Stimulated activated CD8-positive, alpha-beta memory T cell treated with anti-CD3 and anti-CD28 coated beads, Interleukin-15, amount 100 ng/mL, for 1 hour (primary cell): Measurements from ENCODE around the gene G6PC3.

ENCODE experiments used
- DNase-seq: peaks from one replicate; pipeline ENCODE4 v3.0.0-alpha.2; 2020; ENCODE audit warnings: low read depth

G6PC3 gene

DNA sequence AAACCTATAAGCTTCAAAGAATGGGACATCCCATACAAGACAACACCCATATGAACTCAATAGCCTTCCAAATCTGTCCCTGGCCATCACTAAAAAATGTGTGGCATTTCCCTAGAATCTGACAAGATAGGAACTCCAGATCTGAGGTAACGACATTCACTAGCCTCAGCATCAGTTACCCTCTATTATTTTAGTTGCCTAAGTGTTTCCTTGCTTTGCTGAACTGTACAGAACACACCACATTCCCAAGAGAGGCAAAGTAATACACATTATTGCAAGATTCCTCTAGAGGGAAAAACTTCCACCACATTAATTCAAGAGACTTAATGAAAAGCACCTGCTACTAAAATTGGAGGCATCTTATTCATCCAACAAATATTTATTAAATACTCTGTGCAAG is 9.1 kb upstream of the G6PC3 start:
- DNase-seq = no peak

GRCh38 chr17:44062871-44063270 is 7.7 kb upstream of the G6PC3 start:
- no peak for DNase-seq

DNA sequence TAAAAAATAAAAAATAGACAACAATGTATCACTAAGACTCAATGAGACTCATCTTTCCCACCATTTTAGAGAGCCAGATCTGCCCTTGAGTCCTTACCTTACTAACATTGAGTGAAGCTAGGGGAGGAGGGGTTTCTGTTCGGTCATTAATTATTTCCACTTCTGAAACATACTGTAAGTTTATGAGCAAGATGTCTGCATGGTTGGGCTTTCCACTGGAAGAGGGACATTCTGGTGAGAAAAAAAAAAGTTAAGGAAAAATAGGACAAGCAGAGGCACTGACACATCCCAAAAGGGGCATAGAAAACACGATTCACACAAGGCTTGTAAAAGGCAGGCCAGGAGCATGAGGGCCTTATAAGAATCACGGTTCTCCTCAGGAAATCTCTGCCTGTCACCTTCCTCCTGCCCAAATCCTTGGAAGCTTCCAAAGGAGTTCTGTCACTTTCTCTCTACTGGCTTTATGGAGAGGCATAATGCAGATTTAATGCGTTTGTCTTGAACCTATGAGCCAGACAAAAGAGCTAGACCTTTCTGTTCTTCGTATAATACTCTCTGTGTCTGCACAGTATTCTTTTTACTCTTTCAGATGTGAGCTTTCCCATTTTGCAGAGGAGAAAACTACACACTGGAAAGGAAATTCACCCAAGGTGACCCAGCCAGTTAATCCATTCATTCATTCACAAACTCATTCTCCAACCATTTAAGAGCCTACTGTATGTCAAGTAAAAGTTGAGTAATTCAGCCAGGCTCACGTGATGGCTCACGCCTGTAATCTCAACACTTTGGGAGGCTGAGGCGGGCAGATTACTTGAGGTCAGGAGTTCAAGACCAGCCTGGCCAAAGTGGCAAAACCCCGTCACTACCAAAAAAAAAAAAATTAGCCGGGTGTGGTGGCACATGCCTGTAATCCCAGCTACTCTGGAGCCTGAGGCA is 6.6 kb upstream of the G6PC3 start:
- no peak for DNase-seq

- DNase-seq = no peak
Measured at GRCh38 chr17:44065668-44066203, 4.8 kb upstream of the G6PC3 start.

DNA sequence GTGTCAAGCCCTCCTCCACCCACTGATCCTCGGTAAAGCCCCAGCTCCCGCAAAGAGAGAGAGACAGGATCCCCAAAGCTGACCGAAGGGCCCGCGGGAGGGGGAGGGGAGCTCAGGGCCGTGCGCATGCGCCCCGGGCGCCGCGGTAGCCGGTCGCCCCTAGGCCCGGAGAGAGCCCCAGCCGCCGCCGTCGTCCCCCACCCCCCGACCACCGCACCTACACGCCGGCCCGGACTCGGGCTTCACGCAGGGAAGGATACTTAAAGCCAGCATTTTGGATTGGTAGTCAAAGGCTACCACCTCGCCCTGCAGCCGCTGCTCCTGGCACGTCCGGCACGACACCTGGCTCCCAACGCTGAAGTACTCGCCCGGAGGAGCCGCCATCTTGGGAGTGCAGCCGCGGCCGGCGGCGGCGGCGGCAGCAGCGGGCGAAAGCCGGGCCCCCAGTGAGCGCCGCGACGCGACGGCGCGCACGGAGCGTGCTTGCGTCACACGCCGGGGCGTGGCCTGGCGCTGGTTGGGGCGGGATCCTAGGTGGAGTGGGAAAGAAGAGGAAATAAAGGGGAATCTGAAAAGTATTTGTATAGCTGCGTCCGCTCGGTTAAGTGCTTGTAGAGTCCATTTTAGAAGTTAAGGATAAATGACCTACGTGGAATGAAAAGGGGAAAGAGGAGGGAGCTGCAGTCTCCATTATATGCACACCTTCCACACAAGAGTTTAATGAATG is 4.2 kb upstream of the G6PC3 start, which contains the start of gene LSM12:
Gene LSM12 (minus strand): TSS at position 468 of the 727 bp plus-strand sequence. CDS start 84 bp downstream, at position 384.
- peak; percentile 78 for DNase-seq

GRCh38 chr17:44067545-44067940 is 3.0 kb upstream of the G6PC3 start:
- no peak for DNase-seq

GRCh38 chr17:44069974-44070454 is 521 bp upstream of the G6PC3 start:
- no peak for DNase-seq

GRCh38 chr17:44071198-44071520 is 624 bp downstream of the G6PC3 start:
- peak; percentile 33 for DNase-seq

DNA sequence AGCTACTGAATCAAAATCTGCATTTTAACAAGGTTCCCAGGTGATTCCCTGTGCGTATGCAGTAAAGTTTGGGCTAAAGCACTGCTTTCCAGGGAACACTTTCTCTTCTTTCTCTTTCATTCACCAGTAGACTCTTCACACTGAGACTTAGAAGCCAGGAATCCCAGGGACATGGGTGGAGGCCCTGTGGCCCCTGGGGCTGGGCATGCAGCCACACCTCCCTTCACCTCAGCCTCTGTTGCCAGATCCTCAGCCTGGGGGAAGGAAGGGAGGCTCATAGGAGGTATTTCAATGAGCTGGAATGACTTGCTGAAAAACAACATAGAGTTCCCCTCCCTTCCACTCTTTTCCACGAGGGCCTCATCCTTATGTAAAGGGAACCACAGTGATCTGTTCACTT is 1.2 kb downstream of the G6PC3 start:
- no peak for DNase-seq

- DNase-seq = no peak
Measured at GRCh38 chr17:44074231-44074910, 3.8 kb downstream of the G6PC3 start.

DNA sequence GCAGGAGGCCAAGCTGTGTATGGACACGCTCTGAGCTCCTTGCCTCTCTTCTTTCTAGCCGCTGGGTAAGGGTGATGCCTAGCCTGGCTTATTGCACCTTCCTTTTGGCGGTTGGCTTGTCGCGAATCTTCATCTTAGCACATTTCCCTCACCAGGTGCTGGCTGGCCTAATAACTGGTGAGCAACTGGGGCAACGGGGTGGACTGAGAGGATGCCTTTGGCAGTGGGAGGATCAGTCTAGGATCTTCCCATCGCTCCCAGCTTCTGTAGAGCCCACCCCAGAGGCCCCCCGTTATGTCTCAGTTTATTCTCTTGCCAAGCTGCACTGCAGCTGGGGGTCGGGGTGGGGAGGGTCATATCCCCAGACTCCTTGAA is 4.4 kb downstream of the G6PC3 start:
- DNase-seq = no peak

- DNase-seq = no peak
Measured at GRCh38 chr17:44075598-44076293, 5.2 kb downstream of the G6PC3 start.

DNA sequence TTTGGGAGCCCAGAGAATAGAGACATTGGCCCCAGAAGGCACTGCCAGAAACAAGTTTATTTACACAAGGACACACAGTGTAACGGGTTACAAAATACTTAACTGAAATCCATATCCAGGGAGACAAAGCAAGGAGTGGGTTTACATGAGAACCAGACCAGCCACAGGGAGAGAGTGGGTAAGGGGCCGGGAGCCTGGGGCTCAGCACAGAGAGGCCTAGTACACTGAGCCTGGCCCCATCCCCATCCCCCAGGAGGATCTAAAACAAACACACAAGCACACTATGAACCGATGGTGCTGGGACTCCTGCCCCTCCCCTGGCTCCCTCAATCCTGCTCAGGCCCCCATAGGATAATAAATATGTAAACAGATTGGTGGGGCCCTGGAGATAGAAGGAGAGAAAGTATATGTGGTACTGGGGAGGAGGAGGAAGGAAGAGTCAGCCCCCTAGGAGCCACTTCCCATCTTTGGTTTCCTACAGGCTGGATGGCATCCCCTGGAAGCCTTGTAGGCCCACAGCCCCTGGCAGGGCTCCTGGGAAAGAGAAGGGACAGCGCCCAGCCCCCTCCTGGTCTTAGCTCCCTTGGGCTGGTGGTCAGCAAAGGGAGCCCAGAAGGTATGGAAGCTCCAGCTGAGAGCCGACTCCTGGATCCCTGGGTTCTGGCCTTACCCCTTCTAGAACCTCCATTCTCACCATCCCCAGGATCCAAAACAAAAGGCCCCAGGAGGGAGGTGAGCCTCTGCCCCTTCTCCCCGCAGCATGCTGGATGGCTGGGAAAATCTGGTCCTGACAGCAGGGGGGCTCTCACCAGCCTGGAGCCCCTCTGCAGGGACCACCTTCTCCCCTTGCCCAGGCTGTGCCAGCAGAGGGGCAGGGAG is 6.4 kb downstream of the G6PC3 start:
- no peak for DNase-seq

DNA sequence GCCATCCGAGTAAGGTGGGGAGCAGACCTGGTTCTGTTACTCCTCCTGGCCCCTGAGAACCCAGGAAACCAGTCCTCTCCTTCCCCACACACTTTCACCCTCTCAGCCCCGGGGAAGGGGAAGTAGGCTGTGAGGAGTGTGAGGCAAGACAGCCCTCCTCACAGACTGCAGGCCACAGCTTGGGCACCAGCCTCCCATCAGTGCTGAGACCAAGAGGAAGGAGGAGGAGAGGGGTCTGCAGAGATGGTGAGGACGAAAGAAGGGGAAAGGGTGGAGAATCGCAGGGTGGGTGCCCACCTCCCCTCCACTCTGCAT is 7.0 kb downstream of the G6PC3 start:
- DNase-seq = no peak

- no peak for DNase-seq
Measured at GRCh38 chr17:44078412-44078811, 7.9 kb downstream of the G6PC3 start.

DNA sequence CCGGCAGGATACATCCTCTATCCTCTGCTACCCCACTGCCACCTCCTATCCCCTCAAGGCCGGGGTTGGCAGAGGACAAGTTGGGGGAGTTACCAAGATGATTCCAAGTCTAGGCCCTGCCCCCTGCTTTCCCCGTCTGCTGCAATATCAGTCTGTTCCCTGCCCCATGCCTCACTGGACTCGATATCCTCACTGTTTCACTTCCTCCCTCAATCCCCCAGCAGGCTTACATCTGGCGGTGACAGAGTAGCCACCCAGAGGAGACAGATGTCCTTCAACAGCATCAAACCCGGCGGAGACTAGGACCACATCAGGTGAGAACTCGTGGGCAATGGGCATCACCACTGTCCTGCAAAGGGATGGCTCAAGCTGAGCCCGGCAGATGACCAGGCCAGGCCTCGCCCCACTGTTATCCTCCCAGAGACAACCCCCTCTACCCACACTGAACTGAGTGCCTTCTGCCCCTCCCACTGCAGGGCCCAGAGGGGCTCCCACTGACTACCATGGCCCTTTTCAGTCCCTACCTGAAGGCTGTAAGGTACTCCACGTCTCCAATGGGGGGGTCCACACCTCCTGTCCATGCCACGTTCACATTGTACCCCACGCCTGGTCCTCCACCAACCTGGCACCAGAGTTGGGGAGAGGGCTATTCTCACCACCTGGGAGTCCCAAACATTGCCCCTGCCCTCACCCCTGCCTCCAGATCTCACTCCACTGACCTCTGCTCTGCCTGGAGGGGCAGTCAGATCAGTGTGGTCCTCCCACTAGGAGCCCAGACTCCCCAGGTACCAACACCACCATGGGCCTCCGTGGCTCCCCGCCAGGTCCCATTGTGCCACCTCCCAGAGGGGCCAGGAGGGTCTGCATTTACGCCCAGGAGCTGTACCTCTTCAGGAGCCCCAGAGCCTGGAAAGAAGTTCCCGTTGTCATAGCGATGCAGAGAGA is 9.6 kb downstream of the G6PC3 start:
- no peak for DNase-seq

DNA sequence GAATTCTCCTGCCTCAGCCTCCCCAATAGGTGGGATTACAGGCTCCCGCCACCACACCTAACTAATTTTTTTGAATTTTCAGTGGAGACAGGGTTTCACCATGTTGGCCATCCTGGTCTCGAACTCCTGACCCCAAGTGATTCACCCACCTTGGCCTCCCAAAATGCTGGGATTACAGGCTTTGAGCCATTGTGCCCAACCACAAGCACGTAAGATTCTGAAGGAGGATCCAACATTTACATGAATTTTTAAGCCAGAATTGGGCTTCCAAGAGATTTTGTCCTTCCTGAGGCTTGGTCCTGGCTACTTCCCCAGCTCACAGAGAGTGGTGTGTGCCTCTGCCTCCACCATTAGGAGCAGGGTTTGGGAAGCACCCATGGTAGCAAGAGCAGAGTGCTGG is 11.1 kb downstream of the G6PC3 start:
- DNase-seq = no peak

DNA sequence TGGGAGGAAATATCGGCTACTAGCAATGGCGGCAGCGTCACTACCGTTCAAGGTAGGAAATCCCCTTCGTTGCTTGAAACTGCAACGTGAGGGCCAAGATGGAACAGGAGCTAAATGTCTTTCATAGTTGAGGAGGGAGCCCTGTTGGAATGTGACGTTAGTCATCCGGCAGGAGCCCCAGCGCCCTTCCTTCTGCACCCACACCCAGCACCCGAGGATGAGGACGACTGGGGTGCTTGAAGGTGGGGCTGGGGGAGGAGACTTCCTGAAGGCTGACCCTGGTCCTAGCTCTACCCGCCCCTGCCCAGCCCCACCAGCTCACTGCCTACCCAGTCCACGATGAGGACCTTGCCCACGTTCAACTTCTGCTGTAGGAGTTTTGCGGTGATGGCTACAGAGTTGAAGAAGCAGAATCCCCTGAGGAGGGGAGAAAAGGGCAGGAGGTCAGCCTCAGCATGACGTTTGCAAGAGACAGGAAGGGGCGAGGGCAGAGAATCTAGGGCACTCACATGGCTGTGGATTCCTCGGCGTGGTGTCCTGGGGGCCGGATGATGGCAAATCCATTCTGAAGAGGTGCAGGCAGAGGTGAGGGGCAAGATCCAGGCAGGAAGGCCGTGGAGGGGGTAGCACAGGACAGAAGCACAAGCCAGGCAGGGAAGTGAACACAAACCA is 11.9 kb downstream of the G6PC3 start:
- DNase-seq = no peak

DNA sequence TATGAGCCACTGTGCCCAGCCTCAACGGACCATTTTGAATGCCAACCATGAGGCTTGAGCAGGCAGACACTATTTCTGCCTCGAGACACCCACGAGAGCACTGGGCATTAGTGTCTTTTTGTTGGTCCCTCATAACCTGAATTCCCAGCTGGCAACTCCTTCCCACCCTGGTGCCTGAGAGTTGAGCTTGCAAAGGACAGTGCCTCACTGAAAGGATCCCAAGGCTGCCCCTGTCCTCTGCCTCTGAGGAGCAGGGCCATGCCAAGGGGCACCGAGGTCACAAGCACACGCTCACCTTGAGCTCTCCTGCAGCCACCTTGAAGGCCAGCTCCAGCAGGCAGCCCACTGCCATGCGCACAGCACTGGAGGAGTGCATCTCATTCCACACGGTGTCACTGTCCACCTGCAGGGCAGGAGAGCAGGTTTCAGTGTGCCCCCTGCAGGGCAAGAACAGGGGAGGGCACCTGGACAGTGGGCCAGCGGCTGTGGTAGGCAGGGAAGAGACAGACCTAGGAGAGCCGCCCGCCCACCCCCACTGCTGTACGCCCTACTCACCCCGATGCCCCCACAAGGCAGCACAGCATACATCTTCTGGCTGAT is 12.8 kb downstream of the G6PC3 start:
- no peak for DNase-seq
